ENCODE measurements around the gene SAMD11. TPM values are rescaled to one million over a fixed set of nuclear protein-coding genes. Genes with fewer than 3 reads are reported as not detected.

The SAMD11 gene
- polyA plus RNA-seq, 1 of the 3 experiments (the other 2 are of a cell fraction) = 2.1 TPM

DNA sequence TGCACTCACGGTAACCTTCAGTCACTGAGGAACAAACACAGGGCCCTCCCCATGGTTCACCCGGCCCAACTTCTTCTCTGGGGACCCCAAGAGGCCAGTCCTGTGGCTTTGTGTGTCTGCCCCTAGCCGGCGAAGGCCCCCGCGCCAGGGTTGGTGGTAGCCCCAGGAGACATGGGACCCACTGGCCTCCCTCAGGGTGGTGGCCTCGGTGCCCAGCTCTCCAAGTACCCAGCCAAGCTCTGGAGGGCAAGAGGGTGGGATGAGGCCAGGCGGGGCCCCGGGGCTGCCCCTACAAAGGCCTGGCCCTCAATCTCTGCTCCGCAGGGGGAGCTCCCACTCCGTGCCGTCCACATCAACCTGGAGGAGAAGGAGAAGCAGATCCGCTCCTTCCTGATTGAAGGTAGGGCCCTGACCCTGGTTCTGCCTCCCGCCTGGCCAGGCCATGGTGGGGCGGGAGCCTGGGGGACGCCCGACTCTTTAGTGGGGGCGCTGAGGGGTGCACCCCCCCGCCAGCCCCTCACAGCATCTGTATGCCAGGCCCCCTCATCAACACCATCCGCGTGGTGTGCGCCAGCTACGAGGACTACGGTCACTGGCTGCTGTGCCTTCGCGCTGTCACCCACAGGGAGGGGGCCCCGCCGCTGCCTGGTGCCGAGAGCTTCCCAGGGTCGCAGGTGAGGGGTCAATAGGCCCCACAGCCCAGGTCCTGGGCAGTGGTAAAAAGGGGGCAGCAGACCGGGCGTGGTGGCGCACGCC, 48.2 kb downstream of the SAMD11 start (continued):
- TF ChIP-seq, protein P1, sequence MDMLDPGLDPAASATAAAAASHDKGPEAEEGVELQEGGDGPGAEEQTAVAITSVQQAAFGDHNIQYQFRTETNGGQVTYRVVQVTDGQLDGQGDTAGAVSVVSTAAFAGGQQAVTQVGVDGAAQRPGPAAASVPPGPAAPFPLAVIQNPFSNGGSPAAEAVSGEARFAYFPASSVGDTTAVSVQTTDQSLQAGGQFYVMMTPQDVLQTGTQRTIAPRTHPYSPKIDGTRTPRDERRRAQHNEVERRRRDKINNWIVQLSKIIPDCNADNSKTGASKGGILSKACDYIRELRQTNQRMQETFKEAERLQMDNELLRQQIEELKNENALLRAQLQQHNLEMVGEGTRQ (IDR thresholded peaks at IDR 0.05; ENCODE audit: borderline replicate concordance, low read depth, low read length) = no peak
- TF ChIP-seq, protein P2, sequence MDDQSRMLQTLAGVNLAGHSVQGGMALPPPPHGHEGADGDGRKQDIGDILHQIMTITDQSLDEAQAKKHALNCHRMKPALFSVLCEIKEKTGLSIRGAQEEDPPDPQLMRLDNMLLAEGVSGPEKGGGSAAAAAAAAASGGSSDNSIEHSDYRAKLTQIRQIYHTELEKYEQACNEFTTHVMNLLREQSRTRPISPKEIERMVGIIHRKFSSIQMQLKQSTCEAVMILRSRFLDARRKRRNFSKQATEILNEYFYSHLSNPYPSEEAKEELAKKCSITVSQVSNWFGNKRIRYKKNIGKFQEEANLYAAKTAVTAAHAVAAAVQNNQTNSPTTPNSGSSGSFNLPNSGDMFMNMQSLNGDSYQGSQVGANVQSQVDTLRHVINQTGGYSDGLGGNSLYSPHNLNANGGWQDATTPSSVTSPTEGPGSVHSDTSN (IDR thresholded peaks at IDR 0.05) = no peak
- TF ChIP-seq, protein P3, sequence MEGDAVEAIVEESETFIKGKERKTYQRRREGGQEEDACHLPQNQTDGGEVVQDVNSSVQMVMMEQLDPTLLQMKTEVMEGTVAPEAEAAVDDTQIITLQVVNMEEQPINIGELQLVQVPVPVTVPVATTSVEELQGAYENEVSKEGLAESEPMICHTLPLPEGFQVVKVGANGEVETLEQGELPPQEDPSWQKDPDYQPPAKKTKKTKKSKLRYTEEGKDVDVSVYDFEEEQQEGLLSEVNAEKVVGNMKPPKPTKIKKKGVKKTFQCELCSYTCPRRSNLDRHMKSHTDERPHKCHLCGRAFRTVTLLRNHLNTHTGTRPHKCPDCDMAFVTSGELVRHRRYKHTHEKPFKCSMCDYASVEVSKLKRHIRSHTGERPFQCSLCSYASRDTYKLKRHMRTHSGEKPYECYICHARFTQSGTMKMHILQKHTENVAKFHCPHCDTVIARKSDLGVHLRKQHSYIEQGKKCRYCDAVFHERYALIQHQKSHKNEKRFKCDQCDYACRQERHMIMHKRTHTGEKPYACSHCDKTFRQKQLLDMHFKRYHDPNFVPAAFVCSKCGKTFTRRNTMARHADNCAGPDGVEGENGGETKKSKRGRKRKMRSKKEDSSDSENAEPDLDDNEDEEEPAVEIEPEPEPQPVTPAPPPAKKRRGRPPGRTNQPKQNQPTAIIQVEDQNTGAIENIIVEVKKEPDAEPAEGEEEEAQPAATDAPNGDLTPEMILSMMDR (IDR thresholded peaks at IDR 0.05) = no peak
- TF ChIP-seq FOXM1 (IDR thresholded peaks at IDR 0.05; ENCODE audit: low read depth) (no peak), POLR2AphosphoS5 (IDR thresholded peaks at IDR 0.05; ENCODE audit: low read depth, low read length) (no peak), GATA2 (CRISPR knock-in tag; IDR thresholded peaks at IDR 0.05) (no peak), TEAD4 (IDR thresholded peaks at IDR 0.05; ENCODE audit: borderline replicate concordance, insufficient read depth) (no peak), RXRA (IDR thresholded peaks at IDR 0.05; ENCODE audit: borderline replicate concordance, low read depth) (no peak)

DNA sequence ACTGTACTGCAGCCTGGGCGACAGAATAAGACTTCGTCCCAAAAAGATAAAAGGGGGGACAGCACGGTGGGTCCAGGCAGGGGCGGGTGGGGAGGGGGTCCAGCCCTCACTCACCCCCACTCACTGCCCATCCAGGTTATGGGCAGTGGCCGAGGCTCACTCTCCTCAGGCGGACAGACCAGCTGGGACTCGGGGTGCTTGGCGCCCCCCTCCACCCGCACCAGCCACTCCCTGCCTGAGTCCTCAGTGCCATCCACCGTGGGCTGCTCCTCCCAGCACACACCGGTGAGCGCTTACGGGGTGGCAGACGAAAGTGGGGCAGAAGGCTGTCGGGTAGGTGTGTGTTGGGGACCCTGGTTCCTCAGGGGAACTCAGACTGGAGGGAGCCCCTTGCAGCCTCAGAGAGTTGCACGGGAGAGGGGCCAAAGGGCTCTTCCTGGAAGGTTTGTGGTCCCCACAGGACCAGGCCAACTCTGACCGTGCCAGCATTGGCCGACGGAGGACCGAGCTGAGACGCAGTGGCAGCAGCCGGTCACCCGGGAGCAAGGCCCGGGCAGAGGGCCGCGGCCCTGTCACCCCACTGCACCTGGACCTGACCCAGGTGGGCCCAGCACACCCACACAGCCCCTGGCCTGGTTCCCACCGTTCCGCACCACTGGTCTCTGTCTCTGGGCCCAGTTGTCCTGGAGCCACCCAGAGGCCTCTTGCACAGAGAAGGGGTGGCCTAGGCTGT, 49.2 kb downstream of the SAMD11 start:
- 85% methylated on average over 9 of the region's 28 CpGs for WGBS (ENCODE audit: low lambda C conversion rate)

More for the DNA sequence above, 49.2 kb downstream of the SAMD11 start:
- Histone ChIP-seq H3K79me2 (ENCODE audit: insufficient read depth) (no peaks in the 10 kb centered on the region), H3K27me3 (ENCODE audit: insufficient read depth) (no peaks in the 10 kb centered on the region), H3K4me1 (ENCODE audit: control insufficient read depth in 1 of 2, insufficient read depth in 2 of 2, low read depth in 1 of 2, low read length in 1 of 2) (peaks cover 0 to 9% of the 10 kb centered on the region in 2 experiments; a peak in 1 of 4 replicates), H3K9ac (no peak overlapping the region), H3K9me3 (no peaks in the 10 kb centered on the region), H3F3A (replicated peaks; ENCODE audit: insufficient read depth) (peaks cover 3% of the 10 kb centered on the region), H3K27ac (ENCODE audit: low read depth in 2 of 2, low read length in 1 of 2) (no peak overlapping the region), H4K20me1 (ENCODE audit: insufficient read depth) (no peaks in the 10 kb centered on the region), H3K9me2 (no peaks in the 10 kb centered on the region), H3K4me2 (no peak overlapping the region), H2AFZ (ENCODE audit: low read depth) (no peak overlapping the region), H3K36me3 (replicated peaks in 1 of 2; ENCODE audit: control insufficient read depth in 1 of 2, insufficient read depth in 2 of 2, low read length in 1 of 2) (no peaks in the 10 kb centered on the region), H3K4me3 (ENCODE audit: low read depth in 2 of 2, low read length in 1 of 2) (no peak overlapping the region)
- ChIA-PET CTCF (interaction anchor here (0.7 to 1.7 kb wide), 4 partner anchors 12 to 68 kb away, joined by 3 to 7 read pairs (median 4); no protein-coding TSS in a partner anchor), POLR2A (no interaction called here)
- no peak for DNase-seq
- no peak for TF ChIP-seq RXRA (IDR thresholded peaks at IDR 0.05; ENCODE audit: borderline replicate concordance, low read depth)
- TF ChIP-seq CHD2 (IDR thresholded peaks at IDR 0.05; ENCODE audit: low read length, partially characterized antibody) = no peak
- TF ChIP-seq MAX (IDR thresholded peaks at IDR 0.05; ENCODE audit: low read depth) = no peak
- no peak for TF ChIP-seq FOXJ3 (CRISPR knock-in tag; IDR thresholded peaks at IDR 0.05)
- TF ChIP-seq, protein P4, sequence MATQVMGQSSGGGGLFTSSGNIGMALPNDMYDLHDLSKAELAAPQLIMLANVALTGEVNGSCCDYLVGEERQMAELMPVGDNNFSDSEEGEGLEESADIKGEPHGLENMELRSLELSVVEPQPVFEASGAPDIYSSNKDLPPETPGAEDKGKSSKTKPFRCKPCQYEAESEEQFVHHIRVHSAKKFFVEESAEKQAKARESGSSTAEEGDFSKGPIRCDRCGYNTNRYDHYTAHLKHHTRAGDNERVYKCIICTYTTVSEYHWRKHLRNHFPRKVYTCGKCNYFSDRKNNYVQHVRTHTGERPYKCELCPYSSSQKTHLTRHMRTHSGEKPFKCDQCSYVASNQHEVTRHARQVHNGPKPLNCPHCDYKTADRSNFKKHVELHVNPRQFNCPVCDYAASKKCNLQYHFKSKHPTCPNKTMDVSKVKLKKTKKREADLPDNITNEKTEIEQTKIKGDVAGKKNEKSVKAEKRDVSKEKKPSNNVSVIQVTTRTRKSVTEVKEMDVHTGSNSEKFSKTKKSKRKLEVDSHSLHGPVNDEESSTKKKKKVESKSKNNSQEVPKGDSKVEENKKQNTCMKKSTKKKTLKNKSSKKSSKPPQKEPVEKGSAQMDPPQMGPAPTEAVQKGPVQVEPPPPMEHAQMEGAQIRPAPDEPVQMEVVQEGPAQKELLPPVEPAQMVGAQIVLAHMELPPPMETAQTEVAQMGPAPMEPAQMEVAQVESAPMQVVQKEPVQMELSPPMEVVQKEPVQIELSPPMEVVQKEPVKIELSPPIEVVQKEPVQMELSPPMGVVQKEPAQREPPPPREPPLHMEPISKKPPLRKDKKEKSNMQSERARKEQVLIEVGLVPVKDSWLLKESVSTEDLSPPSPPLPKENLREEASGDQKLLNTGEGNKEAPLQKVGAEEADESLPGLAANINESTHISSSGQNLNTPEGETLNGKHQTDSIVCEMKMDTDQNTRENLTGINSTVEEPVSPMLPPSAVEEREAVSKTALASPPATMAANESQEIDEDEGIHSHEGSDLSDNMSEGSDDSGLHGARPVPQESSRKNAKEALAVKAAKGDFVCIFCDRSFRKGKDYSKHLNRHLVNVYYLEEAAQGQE (IDR thresholded peaks at IDR 0.05; ENCODE audit: low read depth, low read length) = no peak
- no peak for TF ChIP-seq TAF1 (IDR thresholded peaks at IDR 0.05; ENCODE audit: borderline replicate concordance, low read depth, low read length)
- TF ChIP-seq ELF1 (IDR thresholded peaks at IDR 0.05) = no peak
- TF ChIP-seq SIN3A (IDR thresholded peaks at IDR 0.05; ENCODE audit: borderline replicate concordance, low read depth, low read length) = no peak
- TF ChIP-seq, protein P3 (IDR thresholded peaks at IDR 0.05) = no peak
- no peak for TF ChIP-seq EZH2phosphoT487 (IDR thresholded peaks at IDR 0.05; ENCODE audit: borderline replicate concordance, low read depth)
- TF ChIP-seq SMC3 (IDR thresholded peaks at IDR 0.05; ENCODE audit: low read depth, low read length) = no peak
- no peak for TF ChIP-seq GABPA (IDR thresholded peaks at IDR 0.05; ENCODE audit: low read depth)
